ENCODE data around the gene TXK. TPM values are rescaled to one million over a fixed set of nuclear protein-coding genes. Genes with fewer than 3 reads are reported as not detected.
"Not testable (repeated sequence)": the region's sequence is repeated elsewhere in the genome, so short reads cannot be mapped to it uniquely, and the experiment has no call there.

TXK gene
- total RNA-seq, 1 donor from 2014 or later, result 0.50 TPM

GRCh38 chr4:48172651-48173050 is 38.6 kb upstream of the TXK start:
- Histone ChIP-seq H3K36me3 (ENCODE audit: insufficient read depth, low read length) (no peaks in the 10 kb centered on the region), H2AFZ (ENCODE audit: low read depth, low read length) (no peak overlapping the region), H4K20me1 (ENCODE audit: insufficient read depth, low read length) (no peaks in the 10 kb centered on the region), H3K4me3 (ENCODE audit: insufficient read depth, low read depth, low read length) (no peak overlapping the region), H3K27me3 (ENCODE audit: insufficient read depth, low read length) (no peaks in the 10 kb centered on the region), H3K9ac (ENCODE audit: low read length) (no peak overlapping the region), H3K79me2 (ENCODE audit: insufficient read depth, low read length) (no peaks in the 10 kb centered on the region), H3K27ac (ENCODE audit: low read depth, low read length) (peak overlapping the region; percentile 68), H3K9me3 (ENCODE audit: insufficient read depth, low read depth, low read length) (no peaks in the 10 kb centered on the region), H3K4me1 (ENCODE audit: insufficient read depth, low read length) (peaks cover 15% of the 10 kb centered on the region), H3K4me2 (ENCODE audit: low read length) (no peak overlapping the region)
- no peak overlapping the region for H3K4me3 Mint-ChIP-seq (ENCODE audit: unreplicated experiment)
- FAIRE-seq, result no peak
- no peak for TF ChIP-seq EZH2 (IDR thresholded peaks at IDR 0.05; ENCODE audit: insufficient read depth, low read length)
- TF ChIP-seq, protein P1, sequence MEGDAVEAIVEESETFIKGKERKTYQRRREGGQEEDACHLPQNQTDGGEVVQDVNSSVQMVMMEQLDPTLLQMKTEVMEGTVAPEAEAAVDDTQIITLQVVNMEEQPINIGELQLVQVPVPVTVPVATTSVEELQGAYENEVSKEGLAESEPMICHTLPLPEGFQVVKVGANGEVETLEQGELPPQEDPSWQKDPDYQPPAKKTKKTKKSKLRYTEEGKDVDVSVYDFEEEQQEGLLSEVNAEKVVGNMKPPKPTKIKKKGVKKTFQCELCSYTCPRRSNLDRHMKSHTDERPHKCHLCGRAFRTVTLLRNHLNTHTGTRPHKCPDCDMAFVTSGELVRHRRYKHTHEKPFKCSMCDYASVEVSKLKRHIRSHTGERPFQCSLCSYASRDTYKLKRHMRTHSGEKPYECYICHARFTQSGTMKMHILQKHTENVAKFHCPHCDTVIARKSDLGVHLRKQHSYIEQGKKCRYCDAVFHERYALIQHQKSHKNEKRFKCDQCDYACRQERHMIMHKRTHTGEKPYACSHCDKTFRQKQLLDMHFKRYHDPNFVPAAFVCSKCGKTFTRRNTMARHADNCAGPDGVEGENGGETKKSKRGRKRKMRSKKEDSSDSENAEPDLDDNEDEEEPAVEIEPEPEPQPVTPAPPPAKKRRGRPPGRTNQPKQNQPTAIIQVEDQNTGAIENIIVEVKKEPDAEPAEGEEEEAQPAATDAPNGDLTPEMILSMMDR (IDR thresholded peaks at IDR 0.05; ENCODE audit: insufficient read depth, low read depth, low read length), result no peak
- H3K27me3 Mint-ChIP-seq (ENCODE audit: low read depth, unreplicated experiment), result no peaks in the 10 kb centered on the region
- peak overlapping the region; percentile 95 for H3K27ac Mint-ChIP-seq (ENCODE audit: unreplicated experiment)
- H3K9me3 Mint-ChIP-seq (ENCODE audit: unreplicated experiment), result no peaks in the 10 kb centered on the region
- H3K4me1 Mint-ChIP-seq (ENCODE audit: low read depth, unreplicated experiment), result peaks cover 30% of the 10 kb centered on the region
- H3K36me3 Mint-ChIP-seq (ENCODE audit: low read depth, unreplicated experiment), result no peaks in the 10 kb centered on the region
- no peak for DNase-seq (ENCODE audit: low read depth)

DNA sequence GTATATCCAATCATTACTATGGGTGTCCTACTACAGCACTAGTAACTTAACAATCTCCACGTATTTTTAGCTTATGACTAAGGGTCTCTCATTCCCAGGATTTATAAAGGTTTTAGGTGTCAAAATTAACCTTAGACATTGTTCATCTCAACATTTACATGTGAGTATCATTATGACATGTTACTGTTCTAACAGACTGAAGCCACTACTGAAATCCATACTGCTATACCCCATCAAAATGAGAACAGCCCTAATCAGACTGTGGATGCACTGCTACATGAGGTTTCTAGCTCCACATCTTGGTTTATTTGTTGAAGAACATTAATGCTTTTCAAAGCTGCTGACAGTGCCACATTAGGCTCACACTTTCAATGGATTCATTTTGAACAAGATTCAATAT is 35.6 kb upstream of the TXK start:
- Histone ChIP-seq H3K36me3 (ENCODE audit: insufficient read depth, low read length) (no peaks in the 10 kb centered on the region), H3K4me2 (ENCODE audit: low read length) (no peak overlapping the region), H3K27ac (ENCODE audit: low read depth, low read length) (no peak overlapping the region), H3K9ac (ENCODE audit: low read length) (no peak overlapping the region), H3K4me1 (ENCODE audit: insufficient read depth, low read length) (peaks cover 15% of the 10 kb centered on the region), H3K4me3 (ENCODE audit: insufficient read depth, low read depth, low read length) (no peak overlapping the region), H3K9me3 (ENCODE audit: insufficient read depth, low read depth, low read length) (no peaks in the 10 kb centered on the region), H2AFZ (ENCODE audit: low read depth, low read length) (no peak overlapping the region), H3K79me2 (ENCODE audit: insufficient read depth, low read length) (no peaks in the 10 kb centered on the region), H4K20me1 (ENCODE audit: insufficient read depth, low read length) (no peaks in the 10 kb centered on the region), H3K27me3 (ENCODE audit: insufficient read depth, low read length) (no peaks in the 10 kb centered on the region)
- no peaks in the 10 kb centered on the region for H3K27me3 Mint-ChIP-seq (ENCODE audit: low read depth, unreplicated experiment)
- H3K27ac Mint-ChIP-seq (ENCODE audit: unreplicated experiment), result no peak overlapping the region
- FAIRE-seq (no peak), DNase-seq (ENCODE audit: low read depth) (no peak)
- TF ChIP-seq, protein P1 (IDR thresholded peaks at IDR 0.05; ENCODE audit: insufficient read depth, low read depth, low read length), result no peak
- TF ChIP-seq EZH2 (IDR thresholded peaks at IDR 0.05; ENCODE audit: insufficient read depth, low read length), result no peak
- peaks cover 19% of the 10 kb centered on the region for H3K4me1 Mint-ChIP-seq (ENCODE audit: low read depth, unreplicated experiment)
- no peak overlapping the region for H3K4me3 Mint-ChIP-seq (ENCODE audit: unreplicated experiment)
- H3K9me3 Mint-ChIP-seq (ENCODE audit: unreplicated experiment), result no peaks in the 10 kb centered on the region
- no peaks in the 10 kb centered on the region for H3K36me3 Mint-ChIP-seq (ENCODE audit: low read depth, unreplicated experiment)

GRCh38 chr4:48167538-48168263 is 33.7 kb upstream of the TXK start:
- H3K27me3 Mint-ChIP-seq (ENCODE audit: low read depth, unreplicated experiment), result no peaks in the 10 kb centered on the region
- Histone ChIP-seq H2AFZ (ENCODE audit: low read depth, low read length) (no peak overlapping the region), H3K4me3 (ENCODE audit: insufficient read depth, low read depth, low read length) (no peak overlapping the region), H4K20me1 (ENCODE audit: insufficient read depth, low read length) (no peaks in the 10 kb centered on the region), H3K27me3 (ENCODE audit: insufficient read depth, low read length) (no peaks in the 10 kb centered on the region), H3K4me2 (ENCODE audit: low read length) (no peak overlapping the region), H3K36me3 (ENCODE audit: insufficient read depth, low read length) (no peaks in the 10 kb centered on the region), H3K79me2 (ENCODE audit: insufficient read depth, low read length) (no peaks in the 10 kb centered on the region), H3K4me1 (ENCODE audit: insufficient read depth, low read length) (no peaks in the 10 kb centered on the region), H3K9ac (ENCODE audit: low read length) (no peak overlapping the region), H3K27ac (ENCODE audit: low read depth, low read length) (no peak overlapping the region), H3K9me3 (ENCODE audit: insufficient read depth, low read depth, low read length) (no peaks in the 10 kb centered on the region)
- DNase-seq (ENCODE audit: low read depth), result no peak
- H3K4me3 Mint-ChIP-seq (ENCODE audit: unreplicated experiment), result no peak overlapping the region
- no peaks in the 10 kb centered on the region for H3K9me3 Mint-ChIP-seq (ENCODE audit: unreplicated experiment)
- no peaks in the 10 kb centered on the region for H3K36me3 Mint-ChIP-seq (ENCODE audit: low read depth, unreplicated experiment)
- peak; percentile 20 for FAIRE-seq
- TF ChIP-seq, protein P1 (IDR thresholded peaks at IDR 0.05; ENCODE audit: insufficient read depth, low read depth, low read length), result no peak
- TF ChIP-seq EZH2 (IDR thresholded peaks at IDR 0.05; ENCODE audit: insufficient read depth, low read length), result no peak
- no peak overlapping the region for H3K27ac Mint-ChIP-seq (ENCODE audit: unreplicated experiment)
- peaks cover 6% of the 10 kb centered on the region for H3K4me1 Mint-ChIP-seq (ENCODE audit: low read depth, unreplicated experiment)

- not testable (repeated sequence) for H3K4me1 Mint-ChIP-seq (ENCODE audit: low read depth, unreplicated experiment); H4K20me1 ChIP-seq (ENCODE audit: insufficient read depth, low read length); H3K27me3 Mint-ChIP-seq (ENCODE audit: low read depth, unreplicated experiment); H3K9me3 ChIP-seq (ENCODE audit: insufficient read depth, low read depth, low read length); H3K9ac ChIP-seq (ENCODE audit: low read length); H3K36me3 Mint-ChIP-seq (ENCODE audit: low read depth, unreplicated experiment); H3K9me3 Mint-ChIP-seq (ENCODE audit: unreplicated experiment); H3K4me1 ChIP-seq (ENCODE audit: insufficient read depth, low read length); FAIRE-seq; DNase-seq (ENCODE audit: low read depth); H3K27ac Mint-ChIP-seq (ENCODE audit: unreplicated experiment); H3K4me2 ChIP-seq (ENCODE audit: low read length); H2AFZ ChIP-seq (ENCODE audit: low read depth, low read length); H3K79me2 ChIP-seq (ENCODE audit: insufficient read depth, low read length); H3K27ac ChIP-seq (ENCODE audit: low read depth, low read length); H3K36me3 ChIP-seq (ENCODE audit: insufficient read depth, low read length); H3K4me3 ChIP-seq (ENCODE audit: insufficient read depth, low read depth, low read length); H3K4me3 Mint-ChIP-seq (ENCODE audit: unreplicated experiment); H3K27me3 ChIP-seq (ENCODE audit: insufficient read depth, low read length)
Measured at GRCh38 chr4:48164561-48164960, 30.5 kb upstream of the TXK start.

All from astrocyte (in vitro differentiated cells and primary cell).